ENCODE results near the gene FCF1.

Gene FCF1

GRCh38 chr14:74784634-74785033 lies 71.7 kb downstream of the FCF1 start:
- no peak for DNase-seq

- DNase-seq = no peak
These were observed 72.2 kb downstream of the FCF1 start for GRCh38 chr14:74785056-74785613.

GRCh38 chr14:74786796-74787315 lies 73.9 kb downstream of the FCF1 start:
- DNase-seq = no peak

Measured in GOT3 (cell line).